ENCODE measurements around the gene SHC2.

SHC2 gene

DNA sequence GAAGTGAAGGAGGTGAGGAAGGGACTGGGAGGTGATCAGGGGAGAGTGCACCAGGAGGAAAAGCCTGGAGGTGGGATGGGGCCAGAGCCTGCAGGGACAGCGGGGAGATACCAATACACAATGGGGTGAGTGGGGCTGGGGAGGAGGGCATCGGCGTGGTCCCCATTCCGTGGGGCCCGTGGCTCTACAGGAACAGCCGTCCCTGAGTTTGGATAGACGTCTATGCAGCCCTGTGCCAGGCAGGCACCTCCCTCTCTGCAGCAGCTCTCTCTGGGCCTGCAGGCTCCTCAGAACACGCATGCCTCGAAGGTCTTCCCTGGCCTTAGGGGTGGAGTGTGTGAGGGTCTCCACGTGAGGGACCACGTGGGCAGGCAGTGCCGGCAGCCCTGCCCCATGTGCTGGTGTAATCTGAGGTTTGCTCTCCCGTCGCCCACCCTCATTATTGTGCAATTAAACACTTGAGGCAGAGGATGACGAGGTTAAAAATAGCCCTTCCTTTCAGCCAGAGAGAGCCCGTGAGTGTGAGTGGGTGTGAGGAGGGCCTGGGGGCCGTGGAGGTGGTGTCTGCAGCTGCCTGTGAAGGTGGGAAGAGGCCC lies 68.4 kb downstream of the SHC2 start:
- Mint-ChIP-seq H3K27ac (no peak overlapping the region), H3K4me1 (no peaks in the 10 kb centered on the region), H3K9me3 (peaks cover 18% of the 10 kb centered on the region), H3K36me3 (ENCODE audit: low read depth) (peaks cover 4% of the 10 kb centered on the region), H3K4me3 (no peak overlapping the region), H3K27me3 (ENCODE audit: low read depth) (peaks cover 6% of the 10 kb centered on the region)
- TF ChIP-seq, protein P1, sequence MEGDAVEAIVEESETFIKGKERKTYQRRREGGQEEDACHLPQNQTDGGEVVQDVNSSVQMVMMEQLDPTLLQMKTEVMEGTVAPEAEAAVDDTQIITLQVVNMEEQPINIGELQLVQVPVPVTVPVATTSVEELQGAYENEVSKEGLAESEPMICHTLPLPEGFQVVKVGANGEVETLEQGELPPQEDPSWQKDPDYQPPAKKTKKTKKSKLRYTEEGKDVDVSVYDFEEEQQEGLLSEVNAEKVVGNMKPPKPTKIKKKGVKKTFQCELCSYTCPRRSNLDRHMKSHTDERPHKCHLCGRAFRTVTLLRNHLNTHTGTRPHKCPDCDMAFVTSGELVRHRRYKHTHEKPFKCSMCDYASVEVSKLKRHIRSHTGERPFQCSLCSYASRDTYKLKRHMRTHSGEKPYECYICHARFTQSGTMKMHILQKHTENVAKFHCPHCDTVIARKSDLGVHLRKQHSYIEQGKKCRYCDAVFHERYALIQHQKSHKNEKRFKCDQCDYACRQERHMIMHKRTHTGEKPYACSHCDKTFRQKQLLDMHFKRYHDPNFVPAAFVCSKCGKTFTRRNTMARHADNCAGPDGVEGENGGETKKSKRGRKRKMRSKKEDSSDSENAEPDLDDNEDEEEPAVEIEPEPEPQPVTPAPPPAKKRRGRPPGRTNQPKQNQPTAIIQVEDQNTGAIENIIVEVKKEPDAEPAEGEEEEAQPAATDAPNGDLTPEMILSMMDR (IDR thresholded peaks at IDR 0.05; ENCODE audit: unreplicated experiment in 3 of 3): no peak

DNA sequence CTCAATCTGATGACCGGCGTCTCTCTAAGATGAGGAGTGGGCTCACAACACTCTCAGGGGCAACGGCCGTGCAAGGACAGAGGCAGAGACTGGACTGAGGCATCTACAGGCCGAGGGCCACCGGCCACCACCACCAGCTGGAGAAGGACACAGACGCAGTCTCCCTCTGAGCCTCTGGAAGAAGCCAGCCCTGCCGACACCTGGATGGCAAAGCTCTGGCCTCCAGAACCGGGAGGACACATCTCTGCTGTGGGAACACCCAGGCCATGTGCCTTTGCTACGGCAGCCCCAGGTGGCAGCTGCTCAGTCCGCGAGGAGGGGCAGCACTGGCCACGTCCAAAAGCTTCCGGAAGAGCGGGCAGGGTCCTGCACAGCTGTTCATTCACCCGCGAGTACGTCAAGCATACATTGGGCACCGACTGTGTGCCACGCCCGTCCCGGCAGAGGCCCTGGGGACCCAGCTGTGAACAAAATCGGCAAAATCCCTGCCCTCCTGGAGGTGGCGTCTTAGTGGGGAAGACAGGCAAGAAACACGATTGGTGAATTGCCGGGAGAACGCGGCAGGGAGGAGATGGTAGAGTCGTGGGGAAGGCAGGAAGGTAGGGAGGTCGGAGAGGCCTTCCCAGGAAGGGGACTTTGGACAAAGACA lies 69.0 kb downstream of the SHC2 start:
- H3K27ac Mint-ChIP-seq: no peak overlapping the region
- no peaks in the 10 kb centered on the region for H3K4me1 Mint-ChIP-seq
- H3K4me3 Mint-ChIP-seq: no peak overlapping the region
- peaks cover 6% of the 10 kb centered on the region for H3K27me3 Mint-ChIP-seq (ENCODE audit: low read depth)
- TF ChIP-seq, protein P1 (IDR thresholded peaks at IDR 0.05; ENCODE audit: unreplicated experiment in 3 of 3): no peak
- H3K36me3 Mint-ChIP-seq (ENCODE audit: low read depth): peaks cover 4% of the 10 kb centered on the region
- H3K9me3 Mint-ChIP-seq: peaks cover 15% of the 10 kb centered on the region

DNA sequence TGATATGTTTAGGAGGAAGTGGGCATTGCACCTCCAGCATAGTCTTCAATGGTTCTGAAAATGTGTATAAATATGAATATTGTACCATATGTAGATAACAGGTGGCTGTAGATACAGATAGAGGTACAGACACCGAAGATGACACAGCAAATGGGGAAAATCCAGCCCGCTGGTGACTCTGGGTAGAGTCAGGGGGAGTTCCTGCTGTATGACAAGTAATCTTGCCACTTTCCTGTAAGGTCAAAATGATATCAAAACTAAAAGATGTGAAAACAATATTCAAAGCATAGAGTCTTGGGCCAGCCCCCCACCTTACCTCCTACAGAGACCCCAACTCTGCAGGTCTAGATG lies 69.7 kb downstream of the SHC2 start:
- Mint-ChIP-seq H3K27me3 (ENCODE audit: low read depth) (peaks cover 11% of the 10 kb centered on the region), H3K4me3 (no peak overlapping the region), H3K36me3 (ENCODE audit: low read depth) (peaks cover 4% of the 10 kb centered on the region), H3K27ac (no peak overlapping the region), H3K9me3 (peaks cover 13% of the 10 kb centered on the region), H3K4me1 (peaks cover 3% of the 10 kb centered on the region)
- TF ChIP-seq, protein P1 (IDR thresholded peaks at IDR 0.05; ENCODE audit: unreplicated experiment in 3 of 3): no peak

DNA sequence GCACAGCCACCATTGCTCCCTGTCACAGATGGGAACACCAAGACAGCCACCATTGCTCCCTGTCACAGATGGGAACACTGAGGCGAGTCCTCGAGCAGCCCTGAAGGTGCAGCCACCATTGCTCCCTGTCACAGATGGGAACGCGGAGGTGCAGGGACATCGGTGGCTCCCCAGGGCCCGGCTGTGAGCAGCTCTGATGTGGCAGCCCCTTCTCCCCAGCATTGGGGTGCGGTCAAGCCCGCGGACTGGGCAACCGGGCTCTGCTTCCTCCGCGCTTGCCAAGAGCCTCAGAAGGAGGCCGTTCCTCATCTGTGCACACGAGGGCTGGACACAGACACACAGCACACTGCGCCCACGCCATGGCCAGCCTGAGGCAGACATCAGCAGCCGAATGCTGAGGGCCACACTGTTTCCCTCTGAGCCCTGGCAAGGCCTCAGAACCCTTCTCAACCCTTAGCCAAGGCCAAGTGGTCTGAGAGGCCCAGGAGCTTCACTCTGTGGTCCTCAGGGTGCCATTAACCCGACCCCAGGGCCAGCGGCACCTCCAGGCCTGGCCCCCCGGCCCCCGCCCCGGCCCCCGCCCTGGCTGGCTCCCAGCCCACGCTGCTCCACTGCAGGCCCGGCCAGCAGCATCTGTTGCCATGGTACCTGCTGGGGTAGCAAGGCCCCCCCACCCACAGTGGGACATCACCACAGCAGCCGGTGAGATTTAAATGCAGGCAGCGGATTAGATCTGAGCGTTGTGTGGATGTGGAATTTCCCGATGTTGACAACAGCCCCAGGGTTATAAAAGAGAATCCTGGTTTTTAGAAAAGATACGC lies 70.2 kb downstream of the SHC2 start:
- Mint-ChIP-seq H3K4me3 (no peak overlapping the region), H3K36me3 (ENCODE audit: low read depth) (peaks cover 2% of the 10 kb centered on the region), H3K27ac (no peak overlapping the region), H3K4me1 (peaks cover 6% of the 10 kb centered on the region), H3K27me3 (ENCODE audit: low read depth) (peaks cover 10% of the 10 kb centered on the region), H3K9me3 (peaks cover 11% of the 10 kb centered on the region)
- TF ChIP-seq, protein P1 (IDR thresholded peaks at IDR 0.05; ENCODE audit: unreplicated experiment in 3 of 3): no peak

DNA sequence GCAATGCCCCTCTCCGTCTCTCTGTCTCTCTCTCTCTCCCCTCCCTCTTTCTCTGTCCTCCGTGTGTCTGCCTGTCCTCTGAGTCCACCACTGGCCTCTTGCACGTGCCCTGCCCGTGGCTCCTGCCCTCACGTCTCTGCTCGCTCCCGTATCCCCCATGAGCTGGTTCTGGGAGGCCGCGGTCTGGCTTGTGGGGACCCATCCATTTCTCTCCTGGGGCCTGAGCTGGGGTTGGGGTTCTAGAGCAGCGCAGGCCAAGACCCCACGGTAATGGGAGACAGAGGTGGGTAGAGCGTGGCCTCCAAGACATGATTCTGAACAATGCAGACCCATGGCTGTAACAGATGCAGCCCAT lies 70.9 kb downstream of the SHC2 start:
- TF ChIP-seq, protein P1 (IDR thresholded peaks at IDR 0.05; ENCODE audit: unreplicated experiment in 3 of 3): no peak
- Mint-ChIP-seq H3K36me3 (ENCODE audit: low read depth) (no peaks in the 10 kb centered on the region), H3K27me3 (ENCODE audit: low read depth) (peaks cover 6% of the 10 kb centered on the region), H3K4me3 (no peak overlapping the region), H3K4me1 (peaks cover 6% of the 10 kb centered on the region), H3K27ac (no peak overlapping the region), H3K9me3 (peaks cover 8% of the 10 kb centered on the region)

Data from nephron (organoid).